Astrocyte of the cerebellum (primary cell): ENCODE results near the gene PARP16.

Source experiments
- DNase-seq: peaks from one replicate; pipeline ENCODE4 v3.0.0-alpha.2; 2011; ENCODE audit warnings: low read depth
- H3K4me3 ChIP-seq: 2 replicates; pipeline ENCODE4 v1.5.1; 2011; ENCODE audit warnings: mild to moderate bottlenecking, low read depth, low read length, moderate library complexity
- in situ Hi-C: cut with HindIII; loops from 2 replicates; pipeline ENCODE4 v1.10.0; 2017; ENCODE audit warnings: low sequenced_read_pairs
- TF ChIP-seq, protein P1 (sequence below): IDR thresholded peaks from 2 replicates; pipeline ENCODE4 v1.5.1; 2012; ENCODE audit warnings: low read length, low read depth, moderate library complexity, mild to moderate bottlenecking; ENCODE audit errors: missing control alignments

PARP16 gene

GRCh38 chr15:65328506-65329287 is 42.0 kb upstream of the PARP16 start:
- in situ Hi-C loops, result loop anchor here (10.0 kb wide), 1 partner anchor 46 kb away; the partner anchor contains the start of gene IGDCC3
- no peak overlapping the region for H3K4me3 ChIP-seq
- TF ChIP-seq, protein P1, sequence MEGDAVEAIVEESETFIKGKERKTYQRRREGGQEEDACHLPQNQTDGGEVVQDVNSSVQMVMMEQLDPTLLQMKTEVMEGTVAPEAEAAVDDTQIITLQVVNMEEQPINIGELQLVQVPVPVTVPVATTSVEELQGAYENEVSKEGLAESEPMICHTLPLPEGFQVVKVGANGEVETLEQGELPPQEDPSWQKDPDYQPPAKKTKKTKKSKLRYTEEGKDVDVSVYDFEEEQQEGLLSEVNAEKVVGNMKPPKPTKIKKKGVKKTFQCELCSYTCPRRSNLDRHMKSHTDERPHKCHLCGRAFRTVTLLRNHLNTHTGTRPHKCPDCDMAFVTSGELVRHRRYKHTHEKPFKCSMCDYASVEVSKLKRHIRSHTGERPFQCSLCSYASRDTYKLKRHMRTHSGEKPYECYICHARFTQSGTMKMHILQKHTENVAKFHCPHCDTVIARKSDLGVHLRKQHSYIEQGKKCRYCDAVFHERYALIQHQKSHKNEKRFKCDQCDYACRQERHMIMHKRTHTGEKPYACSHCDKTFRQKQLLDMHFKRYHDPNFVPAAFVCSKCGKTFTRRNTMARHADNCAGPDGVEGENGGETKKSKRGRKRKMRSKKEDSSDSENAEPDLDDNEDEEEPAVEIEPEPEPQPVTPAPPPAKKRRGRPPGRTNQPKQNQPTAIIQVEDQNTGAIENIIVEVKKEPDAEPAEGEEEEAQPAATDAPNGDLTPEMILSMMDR, result no peak
- DNase-seq, result no peak

DNA sequence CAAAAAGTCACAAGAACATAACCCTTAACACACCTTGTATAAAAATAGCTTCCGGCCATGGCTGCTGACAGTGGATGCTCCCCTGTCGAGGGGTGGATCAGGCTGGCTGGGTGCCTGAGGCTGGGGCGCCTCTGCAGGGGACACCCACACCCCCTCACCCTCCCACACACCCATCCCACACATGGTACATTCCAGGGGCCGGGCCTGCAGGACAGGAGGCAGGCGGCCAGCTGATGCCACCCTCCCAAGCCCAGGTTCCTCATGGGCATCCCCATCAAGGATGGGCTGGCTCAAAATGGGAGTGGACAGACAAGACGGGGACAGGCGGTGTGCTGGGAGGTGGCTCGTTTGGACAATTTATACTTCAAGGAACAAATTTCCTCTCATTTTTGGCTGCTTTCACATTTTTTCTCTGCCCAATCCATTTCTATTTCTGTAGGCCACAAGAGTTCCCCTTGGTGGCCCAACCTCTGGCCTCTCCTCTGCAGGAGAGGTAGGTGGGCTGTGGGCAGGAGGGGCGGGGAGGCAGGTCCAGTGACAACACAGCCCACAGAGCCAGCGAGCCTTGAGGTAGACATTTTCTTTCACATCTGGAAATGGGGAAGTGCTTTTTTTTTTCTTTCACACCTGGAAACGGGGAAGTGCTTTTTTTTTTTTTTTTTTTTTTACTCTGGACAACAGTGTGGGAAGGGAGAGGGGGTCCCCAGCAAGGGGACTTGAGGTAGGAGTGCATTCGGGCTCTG is 41.1 kb upstream of the PARP16 start:
- TF ChIP-seq, protein P1, result no peak
- in situ Hi-C loops, result loop anchor here (10.0 kb wide), 1 partner anchor 47 kb away; the partner anchor contains the start of gene IGDCC3
- no peak for DNase-seq

GRCh38 chr15:65326818-65327217 is 40.1 kb upstream of the PARP16 start:
- no peak for DNase-seq
- in situ Hi-C loops, result loop anchor here (10.0 kb wide), 1 partner anchor 48 kb away; the partner anchor contains the start of gene IGDCC3
- TF ChIP-seq, protein P1, result no peak
- no peak overlapping the region for H3K4me3 ChIP-seq

More for the DNA sequence above, 41.1 kb upstream of the PARP16 start:
- no peak overlapping the region for H3K4me3 ChIP-seq

DNA sequence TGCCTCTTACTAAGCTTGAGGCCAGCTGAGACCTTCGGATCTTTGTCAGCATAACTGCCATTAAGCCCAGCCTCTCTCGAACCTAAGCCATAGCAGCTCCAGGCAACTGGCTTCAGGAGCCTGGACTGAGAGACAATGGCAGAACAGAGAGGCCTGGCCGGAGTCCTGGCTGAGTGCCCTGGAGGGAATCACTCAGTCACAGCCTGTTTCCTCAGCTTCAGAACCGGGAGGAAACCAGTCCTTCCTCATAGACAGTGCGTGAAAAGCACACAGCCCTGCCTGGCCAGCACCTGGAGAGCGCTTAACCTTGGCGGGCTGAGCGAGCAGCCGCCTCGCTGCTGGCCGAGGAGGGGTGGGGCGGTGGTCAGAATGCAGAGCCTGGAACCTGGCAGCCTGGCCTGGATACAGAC is 39.4 kb upstream of the PARP16 start:
- TF ChIP-seq, protein P1, result no peak
- in situ Hi-C loops, result loop anchor here (10.0 kb wide), 1 partner anchor 49 kb away; the partner anchor contains the start of gene IGDCC3
- DNase-seq, result no peak
- H3K4me3 ChIP-seq, result no peak overlapping the region

DNA sequence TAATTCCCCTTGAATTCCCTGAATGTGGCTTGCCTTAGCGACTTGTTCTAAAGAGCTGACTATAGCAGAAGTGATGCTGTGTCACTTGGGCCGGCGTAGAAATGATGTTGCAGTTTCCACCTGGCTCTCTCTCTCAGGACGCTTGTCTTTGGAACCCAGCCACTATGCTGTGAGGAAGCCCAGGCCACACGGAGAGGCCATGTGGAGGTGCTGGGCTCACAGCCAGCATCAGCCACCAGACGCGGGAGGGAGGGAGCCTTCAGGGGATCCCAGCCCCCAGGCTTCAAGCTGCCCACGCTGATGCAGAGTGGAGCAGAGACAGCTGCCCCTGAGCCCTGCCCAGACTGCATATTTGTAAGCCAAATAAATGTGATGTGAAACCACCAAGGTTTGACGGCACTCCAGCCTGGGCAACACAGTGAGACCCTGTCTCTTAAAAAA is 36.4 kb upstream of the PARP16 start:
- no peak overlapping the region for H3K4me3 ChIP-seq
- peak; percentile 41 for DNase-seq
- TF ChIP-seq, protein P1, result no peak
- in situ Hi-C loops, result loop anchor here (10.0 to 25.0 kb wide), 2 partner anchors 52 to 139 kb away; partner anchors contain the start of gene IGDCC3

DNA sequence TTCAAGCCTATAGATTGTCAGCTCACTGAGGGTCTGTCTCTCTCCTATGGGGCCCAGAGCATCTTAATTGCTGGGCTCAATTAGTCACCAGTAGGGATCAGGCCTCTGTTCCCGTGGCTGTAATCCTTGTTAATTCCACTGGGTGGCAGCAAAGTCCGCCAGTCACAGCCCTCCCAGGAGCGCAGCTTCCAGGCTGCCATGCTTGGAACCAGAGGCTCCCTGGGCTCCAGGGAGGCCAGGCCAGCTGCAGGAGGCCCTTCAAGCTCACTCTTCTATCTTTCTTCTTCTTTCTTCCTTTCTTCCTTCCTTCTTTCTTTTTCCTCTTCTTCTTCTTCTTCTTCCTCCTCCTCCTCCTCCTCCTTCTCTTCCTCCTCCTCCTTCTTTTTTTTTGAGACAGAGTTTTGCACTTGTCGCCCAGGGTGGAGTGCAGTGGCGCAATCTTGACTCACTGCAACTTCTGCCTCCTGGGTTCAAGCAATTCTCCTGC is 32.2 kb upstream of the PARP16 start:
- no peak overlapping the region for H3K4me3 ChIP-seq
- TF ChIP-seq, protein P1, result peak; percentile 83
- in situ Hi-C loops, result loop anchor here (25.0 kb wide), 1 partner anchor 143 kb away; no protein-coding TSS in a partner anchor
- peak; percentile 69 for DNase-seq
